HepG2 (cell line): ENCODE results near the gene SLC6A12. TPM values are rescaled to one million over a fixed set of nuclear protein-coding genes. Genes with fewer than 3 reads are reported as not detected.

Experiments used
- ATF7 ChIP-seq, 2 experiments: fragments of 450-650 bp in 1 of 2; sonication (generic) in 1 of 2; formaldehyde crosslinking in 1 of 2; IDR thresholded peaks; 2 replicates each; pipeline versions ENCODE4 v1.4.0 to v1.6.1; 2016 to 2020; ENCODE audit warnings: antibody characterized with exemption in 1 of 2, mild to moderate bottlenecking in 1 of 2, missing genetic modification reagents in 1 of 2
- BCL6 ChIP-seq: IDR thresholded peaks from 2 replicates; pipeline ENCODE4 v1.6.1; 2016; ENCODE audit warnings: missing genetic modification reagents, missing compliant biosample characterization
- GLI4 ChIP-seq: sonication (generic); formaldehyde crosslinking; IDR thresholded peaks from 2 replicates; pipeline ENCODE4 v1.5.1; 2020; ENCODE audit warnings: missing genetic modification reagents, mild to moderate bottlenecking, moderate library complexity, borderline replicate concordance
- HNF4G ChIP-seq, 2 experiments: sonication (generic) in 1 of 2; formaldehyde crosslinking in 1 of 2; IDR thresholded peaks; 2 replicates each; pipeline versions ENCODE4 v1.4.0 to v1.6.1; 2011 to 2020; ENCODE audit warnings: borderline replicate concordance in 2 of 2, low read depth in 2 of 2, mild to moderate bottlenecking in 2 of 2, low read length in 1 of 2, missing genetic modification reagents in 1 of 2, moderate library complexity in 1 of 2
- HOXA3 ChIP-seq: sonication (generic); formaldehyde crosslinking; IDR thresholded peaks from 2 replicates; pipeline ENCODE4 v1.5.0; 2020; ENCODE audit warnings: missing genetic modification reagents
- ISL2 ChIP-seq: sonication (generic); formaldehyde crosslinking; IDR thresholded peaks from 2 replicates; pipeline ENCODE4 v1.5.0; 2020; ENCODE audit warnings: missing genetic modification reagents
- KLF9 ChIP-seq: IDR thresholded peaks from 2 replicates; pipeline ENCODE4 v1.6.1; 2016; ENCODE audit warnings: low read depth
- LCORL ChIP-seq, 2 experiments: fragments of 450-650 bp in 1 of 2; sonication (generic) in 1 of 2; formaldehyde crosslinking in 1 of 2; IDR thresholded peaks; 2 replicates each; pipeline versions ENCODE4 v1.5.0 to v1.6.1; 2017 to 2020; ENCODE audit warnings: antibody characterized with exemption in 1 of 2, missing genetic modification reagents in 1 of 2
- SIN3A ChIP-seq: IDR thresholded peaks from 2 replicates; pipeline ENCODE4 v1.6.1; 2011; ENCODE audit warnings: low read depth, mild to moderate bottlenecking, control low read depth, low read length, borderline replicate concordance
- STAG1 ChIP-seq: sonication (generic); formaldehyde crosslinking; IDR thresholded peaks from 2 replicates; pipeline ENCODE4 v1.4.0; 2020; ENCODE audit warnings: missing genetic modification reagents
- USF2 ChIP-seq, 2 experiments: sonication (generic) in 1 of 2; formaldehyde crosslinking in 1 of 2; IDR thresholded peaks; 2 replicates each; pipeline versions ENCODE4 v1.5.1 to v1.6.1; 2011 to 2020; ENCODE audit warnings: borderline replicate concordance in 1 of 2, low read depth in 1 of 2, low read length in 1 of 2, mild to moderate bottlenecking in 1 of 2, missing genetic modification reagents in 1 of 2, moderate library complexity in 1 of 2
- ZNF24 ChIP-seq: fragments of 450-650 bp; IDR thresholded peaks from 2 replicates; pipeline ENCODE4 v1.6.1; 2017; ENCODE audit warnings: antibody characterized with exemption, mild to moderate bottlenecking
- ZNF34 ChIP-seq: sonication (generic); formaldehyde crosslinking; IDR thresholded peaks from 2 replicates; pipeline ENCODE4 v1.4.0; 2020; ENCODE audit warnings: mild to moderate bottlenecking, missing genetic modification reagents, borderline replicate concordance
- ZNF501 ChIP-seq: sonication (generic); formaldehyde crosslinking; IDR thresholded peaks from 2 replicates; pipeline ENCODE4 v1.5.1; 2020; ENCODE audit warnings: mild to moderate bottlenecking, moderate library complexity, missing genetic modification reagents
- ZNF615 ChIP-seq: sonication (generic); formaldehyde crosslinking; IDR thresholded peaks from 2 replicates; pipeline ENCODE4 v1.5.0; 2020; ENCODE audit warnings: mild to moderate bottlenecking, missing genetic modification reagents, borderline replicate concordance
- ZNF687 ChIP-seq: sonication (generic); formaldehyde crosslinking; IDR thresholded peaks from 2 replicates; pipeline ENCODE4 v1.5.1; 2020; ENCODE audit warnings: mild to moderate bottlenecking, missing genetic modification reagents, moderate library complexity
- polyA plus RNA-seq, 8 experiments: library from polyadenylated mRNA; depleted of rRNA in 3 of 8; stranded (reverse) in 7 of 8; unstranded in 1 of 8; fragments of >200 nt; fragmentation: Illumina TruSeq in 4 of 8; extraction: Trizol in 4 of 8; gene quantifications; 2 replicates each; pipeline versions ENCODE4 v1.2.1 to v1.2.3, GENCODE V29; 2011 to 2016; ENCODE audit warnings: low read depth in 4 of 8, missing spikeins in 1 of 8, mixed read lengths in 1 of 8; ENCODE audit not compliant: insufficient read depth in 1 of 8
- total RNA-seq, 5 experiments: library from RNA; depleted of rRNA; stranded (reverse); fragments of >200 nt; fragmentation: Illumina TruSeq; extraction: Trizol; gene quantifications; 2 replicates each; pipeline ENCODE4 v1.2.3, GENCODE V29; 2016; ENCODE audit warnings: low read depth in 1 of 5
- TF ChIP-seq, protein P1 (sequence below): sonication (generic); formaldehyde crosslinking; IDR thresholded peaks from 2 replicates; pipeline ENCODE4 v1.4.0; 2020; ENCODE audit warnings: missing genetic modification reagents
- TF ChIP-seq, protein P2 (sequence below): sonication (generic); formaldehyde crosslinking; IDR thresholded peaks from 2 replicates; pipeline ENCODE4 v1.8.1; 2023; ENCODE audit warnings: mild to moderate bottlenecking, missing genetic modification reagents

The SLC6A12 gene
- total and polyA plus RNA-seq, 2 of the 13 experiments (the other 11 are each of a cell fraction or from before 2014, with no cell fraction given) = 3.7 to 18.8 TPM

DNA sequence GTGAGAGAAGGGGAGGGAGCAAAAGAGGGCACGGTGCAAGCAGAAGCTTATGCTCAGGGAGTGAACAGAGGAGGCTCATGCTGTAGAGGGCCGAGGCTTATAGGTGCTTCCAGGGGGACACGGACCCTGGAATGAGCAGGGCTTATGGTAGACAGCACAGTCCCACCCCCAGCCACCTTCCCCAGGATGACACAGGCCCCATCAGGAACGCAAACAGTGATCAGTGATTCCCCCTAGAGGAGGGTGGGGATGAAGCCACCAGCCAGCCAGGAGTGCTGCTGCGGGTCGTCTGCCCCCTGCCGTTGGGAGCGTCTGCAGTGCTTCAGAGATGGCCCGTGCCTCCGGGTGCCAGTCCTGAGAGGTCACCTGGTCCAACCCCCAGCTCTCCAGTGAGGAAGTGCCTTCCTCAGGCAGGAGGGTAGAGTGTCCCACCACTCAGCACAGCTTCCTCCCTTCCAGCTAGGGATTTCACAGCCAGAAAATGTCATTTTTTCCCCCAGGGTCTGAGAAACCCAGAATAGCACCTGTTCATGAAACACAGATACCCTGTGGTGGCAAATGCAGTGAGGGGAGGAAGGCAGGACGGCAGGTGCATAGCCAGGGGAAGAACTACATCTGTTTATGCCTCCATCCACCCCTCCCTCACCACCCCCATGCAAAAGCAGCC is 60.7 kb downstream of the SLC6A12 start (continued):
- TF ChIP-seq ATF7 (IDR thresholded peaks at IDR 0.05) (no peak), ATF7 (CRISPR knock-in tag; IDR thresholded peaks at IDR 0.05) (no peak), HOXA3 (CRISPR knock-in tag) (peak; percentile 67), USF2 (IDR thresholded peaks at IDR 0.05; ENCODE audit: low read depth, low read length) (0 out of 2 replicates have a peak, but pooled peaks have one; percentile 5), USF2 (CRISPR knock-in tag; IDR thresholded peaks at IDR 0.05; ENCODE audit: borderline replicate concordance) (no peak), LCORL (IDR thresholded peaks at IDR 0.05) (no peak), LCORL (CRISPR knock-in tag; IDR thresholded peaks at IDR 0.05) (0 out of 2 replicates have a peak, but pooled peaks have one; percentile 39), STAG1 (CRISPR knock-in tag) (peak; percentile 87), ZNF34 (no peak), ZNF24 (no peak), ZNF687 (CRISPR knock-in tag) (peak; percentile 58), HNF4G (IDR thresholded peaks at IDR 0.05; ENCODE audit: borderline replicate concordance, low read depth, low read length) (no peak), HNF4G (CRISPR knock-in tag; IDR thresholded peaks at IDR 0.05; ENCODE audit: borderline replicate concordance, low read depth) (no peak), KLF9 (no peak), ZNF615 (CRISPR knock-in tag) (no peak), GLI4 (CRISPR knock-in tag) (no peak), SIN3A (no peak), ISL2 (CRISPR knock-in tag) (peak; percentile 55; the same call in 1 of the 2 replicates), BCL6 (CRISPR knock-in tag) (0 out of 2 replicates have a peak, but pooled peaks have one; percentile 8), ZNF501 (CRISPR knock-in tag) (no peak)
- TF ChIP-seq, protein P1, sequence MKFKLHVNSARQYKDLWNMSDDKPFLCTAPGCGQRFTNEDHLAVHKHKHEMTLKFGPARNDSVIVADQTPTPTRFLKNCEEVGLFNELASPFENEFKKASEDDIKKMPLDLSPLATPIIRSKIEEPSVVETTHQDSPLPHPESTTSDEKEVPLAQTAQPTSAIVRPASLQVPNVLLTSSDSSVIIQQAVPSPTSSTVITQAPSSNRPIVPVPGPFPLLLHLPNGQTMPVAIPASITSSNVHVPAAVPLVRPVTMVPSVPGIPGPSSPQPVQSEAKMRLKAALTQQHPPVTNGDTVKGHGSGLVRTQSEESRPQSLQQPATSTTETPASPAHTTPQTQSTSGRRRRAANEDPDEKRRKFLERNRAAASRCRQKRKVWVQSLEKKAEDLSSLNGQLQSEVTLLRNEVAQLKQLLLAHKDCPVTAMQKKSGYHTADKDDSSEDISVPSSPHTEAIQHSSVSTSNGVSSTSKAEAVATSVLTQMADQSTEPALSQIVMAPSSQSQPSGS (CRISPR knock-in tag) = peak; percentile 45; the same call in 1 of the 2 replicates
- TF ChIP-seq, protein P2, sequence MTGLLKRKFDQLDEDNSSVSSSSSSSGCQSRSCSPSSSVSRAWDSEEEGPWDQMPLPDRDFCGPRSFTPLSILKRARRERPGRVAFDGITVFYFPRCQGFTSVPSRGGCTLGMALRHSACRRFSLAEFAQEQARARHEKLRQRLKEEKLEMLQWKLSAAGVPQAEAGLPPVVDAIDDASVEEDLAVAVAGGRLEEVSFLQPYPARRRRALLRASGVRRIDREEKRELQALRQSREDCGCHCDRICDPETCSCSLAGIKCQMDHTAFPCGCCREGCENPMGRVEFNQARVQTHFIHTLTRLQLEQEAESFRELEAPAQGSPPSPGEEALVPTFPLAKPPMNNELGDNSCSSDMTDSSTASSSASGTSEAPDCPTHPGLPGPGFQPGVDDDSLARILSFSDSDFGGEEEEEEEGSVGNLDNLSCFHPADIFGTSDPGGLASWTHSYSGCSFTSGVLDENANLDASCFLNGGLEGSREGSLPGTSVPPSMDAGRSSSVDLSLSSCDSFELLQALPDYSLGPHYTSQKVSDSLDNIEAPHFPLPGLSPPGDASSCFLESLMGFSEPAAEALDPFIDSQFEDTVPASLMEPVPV = no peak
